K562 (cell line): Measurements from ENCODE around the gene GABRA6. TPM values are rescaled to one million over a fixed set of nuclear protein-coding genes. Genes with fewer than 3 reads are reported as not detected.

Experiments
- ATAC-seq: fragments of 200-7000 bp; cut with Tn5 transposase; 3 replicates; pipeline ENCODE4 v1.9.1; 2020; ENCODE audit warnings: moderate library complexity
- BruUV-seq: library from RNA; stranded (reverse); fragments of 400-500 nt; replicated peaks from 2 replicates; lab custom pipeline; 2021; lab: Mats Ljungman, UMichigan
- CTCF ChIA-PET: fragments of 300-600 bp; formaldehyde crosslinking; extraction: SDS; loops from one replicate; lab custom pipeline; 2021; ENCODE audit warnings: low intra/inter-chr PET ratio; lab: Yijun Ruan, JAX
- POLR2A ChIA-PET: fragments of 300-600, 350-650 bp; sonication (Branson Sonifier 250); formaldehyde crosslinking; extraction: SDS; loops from one replicate; lab custom pipeline; 2021; ENCODE audit warnings: antibody characterized with exemption, inconsistent platforms; lab: Yijun Ruan, JAX
- DNase-seq, 4 experiments: peaks; one replicate each; pipeline versions ENCODE4 v3.0.0 to v3.0.0-alpha.2; 2011 to 2018; ENCODE audit warnings: low spot score in 3 of 4, mixed read lengths in 3 of 4; ENCODE audit errors: extremely low read depth in 1 of 4
- FAIRE-seq: peaks from 2 replicates; lab custom pipeline; 2011; peaks lifted over from hg19 to GRCh38; lab: Jason Lieb, UNC
- H2AFZ ChIP-seq: 2 replicates; pipeline ENCODE4 v1.6.0; 2011; ENCODE audit warnings: low read depth, low read length, control low read depth, inconsistent platforms
- H3K27ac ChIP-seq: fragments of 200-600 bp; 3 replicates; pipeline ENCODE4 v1.8.0; 2011; ENCODE audit warnings: low read depth, mild to moderate bottlenecking, control low read depth, inconsistent platforms, low read length, moderate library complexity, mixed read lengths; ENCODE audit errors: extremely low read depth
- H3K27me3 ChIP-seq, 2 experiments: fragments of 300-600 bp in 1 of 2; 2 replicates in 1 of 2; 3 replicates in 1 of 2; pipeline versions ENCODE4 v1.6.0 to v1.8.0; 2011; ENCODE audit warnings: inconsistent platforms in 2 of 2, low read length in 2 of 2, mild to moderate bottlenecking in 1 of 2, mixed read lengths in 1 of 2, moderate library complexity in 1 of 2; ENCODE audit not compliant: control insufficient read depth in 2 of 2, insufficient read depth in 2 of 2
- H3K36me3 ChIP-seq: fragments of 300-600 bp; 3 replicates; pipeline ENCODE4 v1.8.0; 2011; ENCODE audit warnings: mild to moderate bottlenecking, low read length, inconsistent platforms; ENCODE audit not compliant: control insufficient read depth, insufficient read depth
- H3K4me1 ChIP-seq, 2 experiments: fragments of 200-600 bp in 1 of 2; replicated peaks in 1 of 2; 2 replicates in 1 of 2; 3 replicates in 1 of 2; pipeline versions ENCODE4 v1.5.1 to v1.8.0; 2011; ENCODE audit warnings: inconsistent platforms in 2 of 2, low read length in 2 of 2, mild to moderate bottlenecking in 1 of 2, mixed read lengths in 1 of 2, moderate library complexity in 1 of 2; ENCODE audit not compliant: control insufficient read depth in 2 of 2, insufficient read depth in 2 of 2
- H3K4me2 ChIP-seq: 2 replicates; pipeline ENCODE4 v1.6.1; 2011; ENCODE audit warnings: low read length, control low read depth, inconsistent platforms, mixed read lengths; ENCODE audit not compliant: insufficient read depth
- H3K4me3 ChIP-seq: fragments of 200-600 bp; sonication (generic), shearing (Covaris generic); 2 replicates; pipeline ENCODE4 v1.5.1; 2016; ENCODE audit warnings: control low read depth, inconsistent platforms
- H3K79me2 ChIP-seq: fragments of 200-600 bp; 3 replicates; pipeline ENCODE4 v1.8.0; 2011; ENCODE audit warnings: low read length, inconsistent platforms; ENCODE audit not compliant: control insufficient read depth, insufficient read depth
- H3K9ac ChIP-seq, 2 experiments: 2 replicates each; pipeline versions ENCODE4 v1.6.0 to v1.6.1; 2011; ENCODE audit warnings: low read depth in 2 of 2, low read length in 2 of 2, control low read depth in 1 of 2, inconsistent platforms in 1 of 2, mild to moderate bottlenecking in 1 of 2, mixed read lengths in 1 of 2; ENCODE audit not compliant: insufficient read depth in 1 of 2
- H3K9me1 ChIP-seq: one replicate; pipeline ENCODE4 v1.6.0; 2011; ENCODE audit warnings: inconsistent platforms, mild to moderate bottlenecking, low read length, moderate library complexity; ENCODE audit not compliant: control insufficient read depth, insufficient read depth
- H3K9me3 ChIP-seq: replicated peaks from 2 replicates; pipeline ENCODE4 v1.5.1; 2011; ENCODE audit warnings: low read depth, low read length, inconsistent platforms; ENCODE audit not compliant: control insufficient read depth, insufficient read depth
- H4K20me1 ChIP-seq: replicated peaks from 2 replicates; pipeline ENCODE4 v1.6.1; 2011; ENCODE audit warnings: low read length, inconsistent platforms, mixed read lengths; ENCODE audit not compliant: control insufficient read depth, insufficient read depth
- C11orf30 ChIP-seq: fragments of 450-650 bp; IDR thresholded peaks from 2 replicates; pipeline ENCODE4 v1.6.1; 2016; ENCODE audit warnings: low read depth, mild to moderate bottlenecking
- CBFB ChIP-seq: sonication (generic); formaldehyde crosslinking; IDR thresholded peaks from 2 replicates; pipeline ENCODE4 v1.4.0; 2020; ENCODE audit warnings: mild to moderate bottlenecking, missing genetic modification reagents
- HMGN3 ChIP-seq: IDR thresholded peaks from 2 replicates; pipeline ENCODE4 v1.6.1; 2011; ENCODE audit warnings: borderline replicate concordance, low read depth, mild to moderate bottlenecking, mixed read lengths, low read length; ENCODE audit not compliant: insufficient read length; ENCODE audit errors: extremely low read depth
- MAFF ChIP-seq: IDR thresholded peaks from 2 replicates; pipeline ENCODE4 v1.6.1; 2012; ENCODE audit warnings: low read length, improper control_type of control experiment
- MAFG ChIP-seq: fragments of 450-650 bp; conservative IDR thresholded peaks from 2 replicates; pipeline ENCODE4 v1.6.1; 2016; ENCODE audit warnings: missing genetic modification characterization, missing compliant biosample characterization
- MAFK ChIP-seq: IDR thresholded peaks from 2 replicates; pipeline ENCODE4 v1.6.1; 2011; ENCODE audit warnings: low read length, improper control_type of control experiment
- ZNF316 ChIP-seq: fragments of 450-650 bp; IDR thresholded peaks from 2 replicates; pipeline ENCODE4 v1.6.1; 2016
- in situ Hi-C: fragments of 300-500 bp; cut with MboI; formaldehyde crosslinking; loops from 4 replicates; pipeline ENCODE4 v1.15.0; 2018; ENCODE audit warnings: inconsistent platforms, mixed read lengths
- intact Hi-C: fragments of 100-400 bp; cut with micrococcal nuclease; formaldehyde crosslinking; loops from 2 replicates; pipeline ENCODE4 v1.14.2; 2022
- polyA plus RNA-seq, 8 experiments: library from polyadenylated mRNA; depleted of rRNA in 4 of 8; stranded (reverse) in 5 of 8; unstranded in 3 of 8; fragments of >200 nt; fragmentation: Nextera tagmentation in 2 of 8; fragmentation: Illumina TruSeq in 1 of 8; extraction: Ambion mirVana in 2 of 8; extraction: Trizol in 1 of 8; gene quantifications; 2 replicates each; pipeline versions ENCODE4 v1.2.1 to v1.2.3, GENCODE V29; 2011 to 2014; ENCODE audit warnings: inconsistent platforms in 1 of 8, missing spikeins in 1 of 8
- total RNA-seq, 7 experiments: library from RNA; depleted of rRNA in 6 of 7; stranded (reverse); fragments of >200 nt in 6 of 7; fragmentation: Illumina TruSeq in 2 of 7; extraction: Trizol in 2 of 7; gene quantifications; 2 replicates each; pipeline versions ENCODE4 v1.2.1 to v1.2.3, GENCODE V29; 2011 to 2021; ENCODE audit warnings: low replicate concordance in 1 of 7
- TF ChIP-seq, protein P1 (sequence below): fragments of 250-450 bp; sonication (Bioruptor Pico); IDR thresholded peaks from 2 replicates; pipeline ENCODE4 v1.4.0; 2020; ENCODE audit warnings: mild to moderate bottlenecking

GABRA6 gene
- total and polyA plus RNA-seq, 9 of the 15 experiments (the other 6 are each of a cell fraction or from before 2014, with no cell fraction given): not detected

DNA sequence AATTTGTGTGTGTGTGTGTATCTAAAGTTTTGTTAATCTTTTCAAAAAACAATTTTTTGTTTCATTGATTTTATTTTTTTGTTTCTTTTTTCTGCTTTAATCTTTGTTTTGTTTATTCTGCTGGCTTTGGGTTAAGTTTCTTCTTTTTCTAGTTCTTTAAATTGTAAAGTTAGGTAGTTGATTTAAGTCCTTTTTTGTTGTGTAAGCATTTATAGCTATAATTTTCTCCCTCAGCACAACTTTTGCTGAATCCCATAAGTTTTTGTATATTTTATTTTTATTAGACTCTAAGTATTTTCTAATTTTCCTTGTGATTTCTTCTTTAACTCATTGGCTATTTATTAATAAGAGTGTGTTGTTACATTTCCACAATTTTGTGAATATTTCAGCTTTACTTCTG is 34.9 kb downstream of the GABRA6 start:
- Histone ChIP-seq H3K9me1 (no peaks in the 10 kb centered on the region), H3K4me1 (no peaks in the 10 kb centered on the region), H4K20me1 (no peaks in the 10 kb centered on the region), H2AFZ (no peak overlapping the region), H3K9me3 (no peaks in the 10 kb centered on the region; the same call in 1 of the 2 replicates), H3K36me3 (no peaks in the 10 kb centered on the region), H3K79me2 (no peaks in the 10 kb centered on the region), H3K27ac (no peak overlapping the region), H3K9ac (no peak overlapping the region), H3K27me3 (no peaks in the 10 kb centered on the region), H3K4me3 (no peak overlapping the region), H3K4me2 (no peak overlapping the region)
- DNase-seq: no peak
- no peak for ATAC-seq
- FAIRE-seq: no peak
- intact Hi-C loops (no loop called here), in situ Hi-C loops (no loop called here)
- CTCF ChIA-PET: no interaction called here
- TF ChIP-seq C11orf30 (peak; percentile 66), MAFG (tag) (peak; percentile 31; the same call in 1 of the 2 replicates), HMGN3 (no peak), MAFF (peak; percentile 29; the same call in 1 of the 2 replicates), MAFK (peak; percentile 20; the same call in 1 of the 2 replicates), ZNF316 (peak; percentile 85), CBFB (no peak)
- TF ChIP-seq, protein P1, sequence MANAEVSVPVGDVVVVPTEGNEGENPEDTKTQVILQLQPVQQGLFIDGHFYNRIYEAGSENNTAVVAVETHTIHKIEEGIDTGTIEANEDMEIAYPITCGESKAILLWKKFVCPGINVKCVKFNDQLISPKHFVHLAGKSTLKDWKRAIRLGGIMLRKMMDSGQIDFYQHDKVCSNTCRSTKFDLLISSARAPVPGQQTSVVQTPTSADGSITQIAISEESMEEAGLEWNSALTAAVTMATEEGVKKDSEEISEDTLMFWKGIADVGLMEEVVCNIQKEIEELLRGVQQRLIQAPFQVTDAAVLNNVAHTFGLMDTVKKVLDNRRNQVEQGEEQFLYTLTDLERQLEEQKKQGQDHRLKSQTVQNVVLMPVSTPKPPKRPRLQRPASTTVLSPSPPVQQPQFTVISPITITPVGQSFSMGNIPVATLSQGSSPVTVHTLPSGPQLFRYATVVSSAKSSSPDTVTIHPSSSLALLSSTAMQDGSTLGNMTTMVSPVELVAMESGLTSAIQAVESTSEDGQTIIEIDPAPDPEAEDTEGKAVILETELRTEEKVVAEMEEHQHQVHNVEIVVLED (CRISPR knock-in tag): no peak
- POLR2A ChIA-PET: interaction anchor here (0.5 kb wide), 1 partner anchor 1017 kb away, joined by 3 read pairs; no protein-coding TSS in a partner anchor
- no TSS peak for BruUV-seq
